PC-9 (cell line): Measurements from ENCODE around the gene NUDT7.

Experiments
- EZH2 ChIP-seq: fragments of 200-600 bp; sonication (generic); IDR thresholded peaks from 2 replicates; pipeline ENCODE4 v1.8.0; 2017; ENCODE audit warnings: antibody characterized with exemption, low read depth
- TF ChIP-seq, protein P1 (sequence below): fragments of 200-600 bp; sonication (generic); conservative IDR thresholded peaks from 2 replicates; pipeline ENCODE4 v1.6.1; 2017; ENCODE audit warnings: mixed run types, antibody characterized with exemption, mild to moderate bottlenecking, moderate library complexity

DNA sequence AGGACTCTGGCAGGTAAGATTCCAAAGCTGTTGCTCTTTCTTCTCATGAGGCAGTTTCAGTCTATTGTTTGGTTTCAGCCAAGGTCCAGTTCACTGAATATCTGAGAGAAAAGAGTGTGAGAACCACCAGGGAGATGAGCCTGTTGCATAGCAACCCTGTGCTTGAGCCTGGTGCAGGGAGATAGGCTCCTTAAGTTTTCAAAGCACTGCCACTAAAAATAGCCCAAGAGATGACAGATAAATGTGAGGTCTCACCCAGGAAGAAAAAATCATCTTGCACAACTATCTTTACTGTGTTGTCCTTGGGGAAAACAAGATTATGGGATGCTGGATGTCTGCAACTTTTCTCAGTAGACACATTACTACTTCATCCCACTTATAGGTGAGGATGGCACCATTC, 26.2 kb upstream of the NUDT7 start:
- TF ChIP-seq, protein P1, sequence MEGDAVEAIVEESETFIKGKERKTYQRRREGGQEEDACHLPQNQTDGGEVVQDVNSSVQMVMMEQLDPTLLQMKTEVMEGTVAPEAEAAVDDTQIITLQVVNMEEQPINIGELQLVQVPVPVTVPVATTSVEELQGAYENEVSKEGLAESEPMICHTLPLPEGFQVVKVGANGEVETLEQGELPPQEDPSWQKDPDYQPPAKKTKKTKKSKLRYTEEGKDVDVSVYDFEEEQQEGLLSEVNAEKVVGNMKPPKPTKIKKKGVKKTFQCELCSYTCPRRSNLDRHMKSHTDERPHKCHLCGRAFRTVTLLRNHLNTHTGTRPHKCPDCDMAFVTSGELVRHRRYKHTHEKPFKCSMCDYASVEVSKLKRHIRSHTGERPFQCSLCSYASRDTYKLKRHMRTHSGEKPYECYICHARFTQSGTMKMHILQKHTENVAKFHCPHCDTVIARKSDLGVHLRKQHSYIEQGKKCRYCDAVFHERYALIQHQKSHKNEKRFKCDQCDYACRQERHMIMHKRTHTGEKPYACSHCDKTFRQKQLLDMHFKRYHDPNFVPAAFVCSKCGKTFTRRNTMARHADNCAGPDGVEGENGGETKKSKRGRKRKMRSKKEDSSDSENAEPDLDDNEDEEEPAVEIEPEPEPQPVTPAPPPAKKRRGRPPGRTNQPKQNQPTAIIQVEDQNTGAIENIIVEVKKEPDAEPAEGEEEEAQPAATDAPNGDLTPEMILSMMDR, result no peak
- TF ChIP-seq EZH2, result no peak
